ENCODE measurements around the gene DLGAP1.

DLGAP1 gene

GRCh38 chr18:3463051-3463450 lies 992.1 kb downstream of the DLGAP1 start:
- no peak overlapping the region for H3K4me3 ChIP-seq (ENCODE audit: low read depth, low read length)
- TF ChIP-seq, protein P1, sequence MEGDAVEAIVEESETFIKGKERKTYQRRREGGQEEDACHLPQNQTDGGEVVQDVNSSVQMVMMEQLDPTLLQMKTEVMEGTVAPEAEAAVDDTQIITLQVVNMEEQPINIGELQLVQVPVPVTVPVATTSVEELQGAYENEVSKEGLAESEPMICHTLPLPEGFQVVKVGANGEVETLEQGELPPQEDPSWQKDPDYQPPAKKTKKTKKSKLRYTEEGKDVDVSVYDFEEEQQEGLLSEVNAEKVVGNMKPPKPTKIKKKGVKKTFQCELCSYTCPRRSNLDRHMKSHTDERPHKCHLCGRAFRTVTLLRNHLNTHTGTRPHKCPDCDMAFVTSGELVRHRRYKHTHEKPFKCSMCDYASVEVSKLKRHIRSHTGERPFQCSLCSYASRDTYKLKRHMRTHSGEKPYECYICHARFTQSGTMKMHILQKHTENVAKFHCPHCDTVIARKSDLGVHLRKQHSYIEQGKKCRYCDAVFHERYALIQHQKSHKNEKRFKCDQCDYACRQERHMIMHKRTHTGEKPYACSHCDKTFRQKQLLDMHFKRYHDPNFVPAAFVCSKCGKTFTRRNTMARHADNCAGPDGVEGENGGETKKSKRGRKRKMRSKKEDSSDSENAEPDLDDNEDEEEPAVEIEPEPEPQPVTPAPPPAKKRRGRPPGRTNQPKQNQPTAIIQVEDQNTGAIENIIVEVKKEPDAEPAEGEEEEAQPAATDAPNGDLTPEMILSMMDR (IDR thresholded peaks at IDR 0.05; ENCODE audit: borderline replicate concordance, insufficient read depth, low read depth, low read length): no peak

DNA sequence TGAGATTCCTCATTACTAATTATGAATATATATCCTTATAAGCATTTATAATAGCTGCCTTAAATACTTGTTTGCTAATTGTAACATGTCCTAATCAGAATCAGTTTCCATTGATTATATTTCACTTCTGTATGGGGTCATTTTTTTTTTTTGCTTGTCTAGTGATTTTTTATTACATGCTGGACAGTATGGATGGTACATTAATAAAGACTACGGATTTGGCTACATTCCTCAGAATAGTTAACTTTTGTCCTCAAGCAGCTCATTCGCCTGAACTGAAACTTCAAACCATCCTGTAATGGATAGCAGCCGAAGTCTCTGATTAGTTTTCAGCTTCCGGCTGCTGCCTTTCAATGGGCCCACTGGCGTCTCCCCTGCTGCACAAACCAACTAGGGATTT lies 993.4 kb downstream of the DLGAP1 start:
- TF ChIP-seq, protein P1 (IDR thresholded peaks at IDR 0.05; ENCODE audit: borderline replicate concordance, insufficient read depth, low read depth, low read length): no peak
- H3K4me3 ChIP-seq (ENCODE audit: low read depth, low read length): no peak overlapping the region

DNA sequence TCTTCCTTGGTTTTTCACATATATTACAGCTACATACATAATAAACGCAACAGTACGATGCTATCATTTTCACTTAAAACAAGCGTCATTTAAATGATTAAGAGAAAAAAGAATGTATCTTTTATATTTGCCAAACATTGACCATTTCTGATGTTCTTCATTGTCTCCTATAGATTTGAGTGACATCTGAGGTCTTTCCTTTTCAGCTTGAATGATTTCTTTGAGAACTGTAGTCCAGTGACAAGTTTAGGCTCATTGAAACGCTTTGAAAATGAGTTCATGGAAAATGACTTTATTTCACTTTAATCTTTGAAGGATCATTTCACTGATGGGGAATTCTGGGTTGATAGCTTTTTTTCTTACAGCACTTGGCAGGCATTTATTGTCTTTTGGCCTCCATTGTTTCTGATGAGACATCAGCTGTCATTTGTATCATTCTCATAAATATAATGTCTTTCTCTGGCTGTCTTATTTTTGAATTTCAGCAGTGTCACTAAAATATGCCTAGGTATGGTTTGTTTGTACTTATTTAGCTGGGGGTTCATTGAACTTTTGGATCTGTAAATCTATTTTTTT lies 994.2 kb downstream of the DLGAP1 start:
- TF ChIP-seq, protein P1 (IDR thresholded peaks at IDR 0.05; ENCODE audit: borderline replicate concordance, insufficient read depth, low read depth, low read length): no peak
- H3K4me3 ChIP-seq (ENCODE audit: low read depth, low read length): no peak overlapping the region

- TF ChIP-seq, protein P1 (IDR thresholded peaks at IDR 0.05; ENCODE audit: borderline replicate concordance, insufficient read depth, low read depth, low read length): no peak
- H3K4me3 ChIP-seq (ENCODE audit: low read depth, low read length): no peak overlapping the region
These were observed 995.9 kb downstream of the DLGAP1 start for GRCh38 chr18:3458952-3459853.

GRCh38 chr18:3458378-3458777 lies 996.7 kb downstream of the DLGAP1 start:
- H3K4me3 ChIP-seq (ENCODE audit: low read depth, low read length): no peak overlapping the region
- TF ChIP-seq, protein P1 (IDR thresholded peaks at IDR 0.05; ENCODE audit: borderline replicate concordance, insufficient read depth, low read depth, low read length): no peak

GRCh38 chr18:3457261-3457724 lies 997.8 kb downstream of the DLGAP1 start:
- H3K4me3 ChIP-seq (ENCODE audit: low read depth, low read length): no peak overlapping the region
- TF ChIP-seq, protein P1 (IDR thresholded peaks at IDR 0.05; ENCODE audit: borderline replicate concordance, insufficient read depth, low read depth, low read length): no peak

All from GM12875 (cell line).